ENCODE measurements around the gene PLXNA3.

DNA sequence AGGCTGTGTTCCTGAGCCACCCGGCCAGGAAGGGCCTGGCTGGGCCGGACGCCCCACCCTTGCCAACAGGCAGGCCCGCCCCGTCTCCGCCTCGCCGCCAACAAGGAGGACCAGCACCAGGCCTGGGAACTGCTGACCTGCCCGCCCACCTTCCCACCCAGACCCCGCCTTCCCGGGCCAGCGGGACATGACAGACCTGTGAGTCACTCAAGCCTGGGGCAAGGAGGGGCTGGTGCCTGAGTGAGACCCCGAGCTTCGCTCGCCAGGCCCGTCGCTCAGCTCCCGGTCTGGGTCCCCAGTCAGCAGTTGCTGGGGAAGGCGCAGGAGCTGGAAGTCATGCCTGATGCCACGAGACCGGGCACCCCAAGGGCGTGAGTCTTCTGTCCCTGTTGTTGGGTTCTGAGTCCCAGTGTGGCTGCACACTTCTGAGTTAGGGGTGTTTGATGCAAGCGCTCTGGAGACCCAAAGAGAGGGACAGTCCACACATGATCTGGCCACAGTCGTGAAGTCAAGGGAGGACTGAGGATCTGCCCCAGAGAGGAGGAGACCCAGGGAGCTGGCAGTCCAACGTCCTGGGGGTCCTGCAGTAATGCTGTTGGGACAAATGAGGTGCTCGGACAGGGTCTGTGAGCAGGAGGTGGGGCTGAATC is 48.7 kb upstream of the PLXNA3 start, which contains the start of gene DNASE1L1:
- TF ChIP-seq POLR2A (IDR thresholded peaks at IDR 0.05): no peak
- TF ChIP-seq, protein P1, sequence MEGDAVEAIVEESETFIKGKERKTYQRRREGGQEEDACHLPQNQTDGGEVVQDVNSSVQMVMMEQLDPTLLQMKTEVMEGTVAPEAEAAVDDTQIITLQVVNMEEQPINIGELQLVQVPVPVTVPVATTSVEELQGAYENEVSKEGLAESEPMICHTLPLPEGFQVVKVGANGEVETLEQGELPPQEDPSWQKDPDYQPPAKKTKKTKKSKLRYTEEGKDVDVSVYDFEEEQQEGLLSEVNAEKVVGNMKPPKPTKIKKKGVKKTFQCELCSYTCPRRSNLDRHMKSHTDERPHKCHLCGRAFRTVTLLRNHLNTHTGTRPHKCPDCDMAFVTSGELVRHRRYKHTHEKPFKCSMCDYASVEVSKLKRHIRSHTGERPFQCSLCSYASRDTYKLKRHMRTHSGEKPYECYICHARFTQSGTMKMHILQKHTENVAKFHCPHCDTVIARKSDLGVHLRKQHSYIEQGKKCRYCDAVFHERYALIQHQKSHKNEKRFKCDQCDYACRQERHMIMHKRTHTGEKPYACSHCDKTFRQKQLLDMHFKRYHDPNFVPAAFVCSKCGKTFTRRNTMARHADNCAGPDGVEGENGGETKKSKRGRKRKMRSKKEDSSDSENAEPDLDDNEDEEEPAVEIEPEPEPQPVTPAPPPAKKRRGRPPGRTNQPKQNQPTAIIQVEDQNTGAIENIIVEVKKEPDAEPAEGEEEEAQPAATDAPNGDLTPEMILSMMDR (IDR thresholded peaks at IDR 0.05): no peak
